H1 (cell line): ENCODE results near the gene GP1BB. TPM values are rescaled to one million over a fixed set of nuclear protein-coding genes. Genes with fewer than 3 reads are reported as not detected.

Experiments used
- EP300 ChIP-seq, 2 experiments: IDR thresholded peaks; 1 replicate in 1 of 2; 2 replicates in 1 of 2; pipeline ENCODE4 v1.6.1; 2011 to 2012; ENCODE audit warnings: low read depth in 2 of 2, low read length in 2 of 2, mild to moderate bottlenecking in 2 of 2, borderline replicate concordance in 1 of 2, inconsistent platforms in 1 of 2, moderate library complexity in 1 of 2
- RNF2 ChIP-seq: fragments of 200-900, 300-1000 bp; sonication (generic); IDR thresholded peaks from 2 replicates; pipeline ENCODE4 v1.7.1; 2016; ENCODE audit warnings: borderline replicate concordance, low read depth, mild to moderate bottlenecking, antibody characterized with exemption, low read length; ENCODE audit not compliant: poor library complexity, severe bottlenecking; ENCODE audit errors: missing control alignments
- SIX5 ChIP-seq: IDR thresholded peaks from 2 replicates; pipeline ENCODE4 v1.6.1; 2011; ENCODE audit warnings: mild to moderate bottlenecking, low read depth, low read length
- SP2 ChIP-seq: IDR thresholded peaks from 2 replicates; pipeline ENCODE4 v1.6.1; 2012; ENCODE audit warnings: mild to moderate bottlenecking, low read length, inconsistent platforms
- SUZ12 ChIP-seq: fragments of 200-600 bp; sonication (generic); IDR thresholded peaks from 2 replicates; pipeline ENCODE4 v1.6.1; 2012; ENCODE audit warnings: mild to moderate bottlenecking, inconsistent platforms, low read length, moderate library complexity, mixed read lengths
- polyA plus RNA-seq, 7 experiments: library from polyadenylated mRNA; depleted of rRNA in 3 of 7; stranded (reverse) in 5 of 7; unstranded in 2 of 7; fragments of >200 nt in 5 of 7; fragments of 200-250 nt in 2 of 7; gene quantifications; 1 replicate in 5 of 7; 2 replicates in 1 of 7; 4 replicates in 1 of 7; pipeline versions ENCODE4 v1.2.1 to v1.2.3, GENCODE V29; 2011 to 2013; ENCODE audit warnings: missing spikeins in 2 of 7, mixed read lengths in 2 of 7
- total RNA-seq: library from RNA; stranded (reverse); fragmentation: NEBNext Ultra II Directional; extraction: Animal tissue kit (Norgen Biotek cat#: 25700); gene quantifications from 2 replicates; pipeline ENCODE4 v1.2.1, GENCODE V29; 2021
- TF ChIP-seq, protein P1 (sequence below): IDR thresholded peaks from 2 replicates; pipeline ENCODE4 v1.6.1; 2011; ENCODE audit warnings: low read length, improper control_type of control experiment
- TF ChIP-seq, protein P2 (sequence below): IDR thresholded peaks from 2 replicates; pipeline ENCODE4 v1.6.1; 2012; ENCODE audit warnings: inconsistent platforms
- TF ChIP-seq, protein P3 (sequence below): IDR thresholded peaks from 2 replicates; pipeline ENCODE4 v1.6.1; 2012; ENCODE audit warnings: low read length, inconsistent platforms

Gene GP1BB
- total and polyA plus RNA-seq, 2 of the 8 experiments (the other 6 are each of a cell fraction or from before 2014, with no cell fraction given) = 0.36 TPM; not detected in 1

DNA sequence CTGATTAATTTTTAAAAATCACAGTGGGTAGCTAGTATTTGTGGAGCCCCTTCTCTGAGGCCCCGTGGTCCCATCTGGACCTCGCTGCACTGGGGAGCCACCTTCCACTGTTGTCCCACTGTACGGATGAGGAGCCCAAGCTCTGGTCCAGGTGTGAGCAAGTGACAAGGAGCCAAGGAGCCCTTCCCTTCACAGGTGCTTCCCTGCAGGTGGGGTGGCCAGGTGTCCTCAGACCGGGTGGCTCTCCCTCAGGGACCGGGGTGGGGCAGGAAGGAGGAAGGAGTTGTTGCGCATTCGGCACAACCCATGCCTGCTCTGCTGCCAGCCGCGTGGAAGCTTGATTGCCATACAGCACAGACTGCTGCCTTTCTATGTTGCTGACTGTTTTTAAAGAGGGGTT lies 19.5 kb upstream of the GP1BB start (continued):
- TF ChIP-seq RNF2 (no peak), SP2 (no peak), SUZ12 (no peak), SIX5 (no peak), EP300 (IDR thresholded peaks at IDR 0.05; ENCODE audit: borderline replicate concordance in 1 of 2, low read depth in 2 of 2, low read length in 2 of 2) (no peak)
- TF ChIP-seq, protein P1, sequence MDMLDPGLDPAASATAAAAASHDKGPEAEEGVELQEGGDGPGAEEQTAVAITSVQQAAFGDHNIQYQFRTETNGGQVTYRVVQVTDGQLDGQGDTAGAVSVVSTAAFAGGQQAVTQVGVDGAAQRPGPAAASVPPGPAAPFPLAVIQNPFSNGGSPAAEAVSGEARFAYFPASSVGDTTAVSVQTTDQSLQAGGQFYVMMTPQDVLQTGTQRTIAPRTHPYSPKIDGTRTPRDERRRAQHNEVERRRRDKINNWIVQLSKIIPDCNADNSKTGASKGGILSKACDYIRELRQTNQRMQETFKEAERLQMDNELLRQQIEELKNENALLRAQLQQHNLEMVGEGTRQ = no peak
- TF ChIP-seq, protein P2, sequence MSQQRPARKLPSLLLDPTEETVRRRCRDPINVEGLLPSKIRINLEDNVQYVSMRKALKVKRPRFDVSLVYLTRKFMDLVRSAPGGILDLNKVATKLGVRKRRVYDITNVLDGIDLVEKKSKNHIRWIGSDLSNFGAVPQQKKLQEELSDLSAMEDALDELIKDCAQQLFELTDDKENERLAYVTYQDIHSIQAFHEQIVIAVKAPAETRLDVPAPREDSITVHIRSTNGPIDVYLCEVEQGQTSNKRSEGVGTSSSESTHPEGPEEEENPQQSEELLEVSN = no peak
- TF ChIP-seq, protein P3, sequence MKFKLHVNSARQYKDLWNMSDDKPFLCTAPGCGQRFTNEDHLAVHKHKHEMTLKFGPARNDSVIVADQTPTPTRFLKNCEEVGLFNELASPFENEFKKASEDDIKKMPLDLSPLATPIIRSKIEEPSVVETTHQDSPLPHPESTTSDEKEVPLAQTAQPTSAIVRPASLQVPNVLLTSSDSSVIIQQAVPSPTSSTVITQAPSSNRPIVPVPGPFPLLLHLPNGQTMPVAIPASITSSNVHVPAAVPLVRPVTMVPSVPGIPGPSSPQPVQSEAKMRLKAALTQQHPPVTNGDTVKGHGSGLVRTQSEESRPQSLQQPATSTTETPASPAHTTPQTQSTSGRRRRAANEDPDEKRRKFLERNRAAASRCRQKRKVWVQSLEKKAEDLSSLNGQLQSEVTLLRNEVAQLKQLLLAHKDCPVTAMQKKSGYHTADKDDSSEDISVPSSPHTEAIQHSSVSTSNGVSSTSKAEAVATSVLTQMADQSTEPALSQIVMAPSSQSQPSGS = no peak
- TF ChIP-seq, all 59 proteins: peak for 0
